Parathyroid adenoma (tissue), 2 donors: Measurements from ENCODE around the gene TTR.
A peak's percentile ranks its signal among the peaks of the same experiment; 100 is the strongest.

Experiments used
- H2AFZ ChIP-seq: fragments of 300-600 bp; sonication (generic); one replicate; pipeline ENCODE4 v1.7.0; 2017; ENCODE audit warnings: antibody characterized with exemption, mild to moderate bottlenecking
- H3K27ac ChIP-seq: fragments of 300-600 bp; sonication (generic); one replicate; pipeline ENCODE4 v1.7.0; 2017
- H3K27me3 ChIP-seq: fragments of 300-600 bp; sonication (generic); one replicate; pipeline ENCODE4 v1.7.0; 2017; ENCODE audit warnings: low read length; ENCODE audit not compliant: control insufficient read depth, insufficient read depth
- H3K36me3 ChIP-seq: fragments of 300-600 bp; sonication (generic); one replicate; pipeline ENCODE4 v1.7.0; 2017; ENCODE audit warnings: low read length; ENCODE audit not compliant: control insufficient read depth, insufficient read depth
- H3K4me1 ChIP-seq: fragments of 300-600 bp; sonication (generic); one replicate; pipeline ENCODE4 v1.7.0; 2017; ENCODE audit warnings: control low read depth
- H3K4me2 ChIP-seq: fragments of 300-600 bp; sonication (generic); one replicate; pipeline ENCODE4 v1.7.0; 2017; ENCODE audit warnings: low read length
- H3K4me3 ChIP-seq: fragments of 300-600 bp; sonication (generic); one replicate; pipeline ENCODE4 v1.7.0; 2017; ENCODE audit warnings: low read depth, low read length
- H3K79me2 ChIP-seq: fragments of 300-600 bp; sonication (generic); one replicate; pipeline ENCODE4 v1.7.0; 2017; ENCODE audit warnings: control low read depth
- H3K9ac ChIP-seq: fragments of 300-600 bp; sonication (generic); one replicate; pipeline ENCODE4 v1.7.0; 2017; ENCODE audit warnings: mild to moderate bottlenecking
- H3K9me3 ChIP-seq: fragments of 300-600 bp; sonication (generic); one replicate; pipeline ENCODE4 v1.7.0; 2017; ENCODE audit warnings: low read length; ENCODE audit not compliant: control insufficient read depth
- TF ChIP-seq, protein P1 (sequence below): fragments of 300-600 bp; sonication (generic); IDR thresholded peaks from one replicate; pipeline ENCODE4 v1.7.0; 2017; ENCODE audit warnings: antibody characterized with exemption, mild to moderate bottlenecking
- donor health status: primary hyperparathyroidism.

Gene TTR

GRCh38 chr18:31566576-31567306 is 24.9 kb upstream of the TTR start:
- Histone ChIP-seq H3K4me3 (peak overlapping the region; percentile 3), H3K4me2 (peak overlapping the region; percentile 17), H3K9ac (no peak overlapping the region), H3K4me1 (peaks cover 46% of the 10 kb centered on the region), H2AFZ (peak overlapping the region; percentile 63), H3K79me2 (no peaks in the 10 kb centered on the region), H3K9me3 (no peaks in the 10 kb centered on the region), H3K36me3 (no peaks in the 10 kb centered on the region), H3K27me3 (no peaks in the 10 kb centered on the region), H3K27ac (peak overlapping the region; percentile 66)
- TF ChIP-seq, protein P1, sequence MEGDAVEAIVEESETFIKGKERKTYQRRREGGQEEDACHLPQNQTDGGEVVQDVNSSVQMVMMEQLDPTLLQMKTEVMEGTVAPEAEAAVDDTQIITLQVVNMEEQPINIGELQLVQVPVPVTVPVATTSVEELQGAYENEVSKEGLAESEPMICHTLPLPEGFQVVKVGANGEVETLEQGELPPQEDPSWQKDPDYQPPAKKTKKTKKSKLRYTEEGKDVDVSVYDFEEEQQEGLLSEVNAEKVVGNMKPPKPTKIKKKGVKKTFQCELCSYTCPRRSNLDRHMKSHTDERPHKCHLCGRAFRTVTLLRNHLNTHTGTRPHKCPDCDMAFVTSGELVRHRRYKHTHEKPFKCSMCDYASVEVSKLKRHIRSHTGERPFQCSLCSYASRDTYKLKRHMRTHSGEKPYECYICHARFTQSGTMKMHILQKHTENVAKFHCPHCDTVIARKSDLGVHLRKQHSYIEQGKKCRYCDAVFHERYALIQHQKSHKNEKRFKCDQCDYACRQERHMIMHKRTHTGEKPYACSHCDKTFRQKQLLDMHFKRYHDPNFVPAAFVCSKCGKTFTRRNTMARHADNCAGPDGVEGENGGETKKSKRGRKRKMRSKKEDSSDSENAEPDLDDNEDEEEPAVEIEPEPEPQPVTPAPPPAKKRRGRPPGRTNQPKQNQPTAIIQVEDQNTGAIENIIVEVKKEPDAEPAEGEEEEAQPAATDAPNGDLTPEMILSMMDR, result no peak

DNA sequence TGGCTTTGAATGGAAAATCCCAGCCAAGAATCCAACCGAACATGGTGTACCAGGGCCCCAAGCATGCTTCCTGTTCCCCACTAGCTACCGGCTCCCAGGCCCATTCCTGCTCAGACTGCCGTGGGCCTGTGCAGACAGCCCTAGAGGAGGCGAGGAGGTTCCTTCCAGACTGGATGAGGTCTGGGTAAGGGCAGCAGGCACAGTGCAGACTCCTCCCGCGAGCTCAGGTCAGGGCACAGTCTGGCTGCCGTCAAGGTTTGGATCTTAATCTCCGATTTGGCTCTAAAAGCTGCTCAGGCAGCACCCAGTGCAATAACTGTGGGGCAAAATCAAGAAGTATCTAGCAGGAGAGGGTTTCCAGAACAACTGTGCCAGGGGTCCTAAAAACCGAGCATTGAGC is 19.3 kb upstream of the TTR start:
- TF ChIP-seq, protein P1, result no peak
- H3K9ac ChIP-seq, result no peak overlapping the region
- H3K4me3 ChIP-seq, result no peak overlapping the region
- peak overlapping the region; percentile 67 for H2AFZ ChIP-seq
- peak overlapping the region; percentile 45 for H3K27ac ChIP-seq
- no peak overlapping the region for H3K4me2 ChIP-seq
- no peaks in the 10 kb centered on the region for H3K36me3 ChIP-seq
- no peaks in the 10 kb centered on the region for H3K27me3 ChIP-seq
- H3K79me2 ChIP-seq, result no peaks in the 10 kb centered on the region
- peaks cover 39% of the 10 kb centered on the region for H3K4me1 ChIP-seq
- no peaks in the 10 kb centered on the region for H3K9me3 ChIP-seq

GRCh38 chr18:31573051-31573450 is 18.6 kb upstream of the TTR start:
- peaks cover 34% of the 10 kb centered on the region for H3K4me1 ChIP-seq
- H3K9me3 ChIP-seq, result no peaks in the 10 kb centered on the region
- no peaks in the 10 kb centered on the region for H3K36me3 ChIP-seq
- H2AFZ ChIP-seq, result peak overlapping the region; percentile 67
- H3K27me3 ChIP-seq, result no peaks in the 10 kb centered on the region
- H3K9ac ChIP-seq, result no peak overlapping the region
- no peak overlapping the region for H3K4me2 ChIP-seq
- H3K79me2 ChIP-seq, result no peaks in the 10 kb centered on the region
- H3K4me3 ChIP-seq, result no peak overlapping the region
- H3K27ac ChIP-seq, result peak overlapping the region; percentile 45
- TF ChIP-seq, protein P1, result no peak

- no peaks in the 10 kb centered on the region for H3K9me3 ChIP-seq
- H3K79me2 ChIP-seq, result no peaks in the 10 kb centered on the region
- peaks cover 33% of the 10 kb centered on the region for H3K4me1 ChIP-seq
- no peaks in the 10 kb centered on the region for H3K36me3 ChIP-seq
- no peak overlapping the region for H3K27ac ChIP-seq
- H3K9ac ChIP-seq, result no peak overlapping the region
- no peak overlapping the region for H3K4me3 ChIP-seq
- H2AFZ ChIP-seq, result no peak overlapping the region
- TF ChIP-seq, protein P1, result no peak
- no peaks in the 10 kb centered on the region for H3K27me3 ChIP-seq
- no peak overlapping the region for H3K4me2 ChIP-seq
Measured at GRCh38 chr18:31574359-31574758, 17.3 kb upstream of the TTR start.
